GM06990 (cell line): ENCODE results near the gene CLEC2L.

Source experiments
- DNase-seq: peaks from one replicate; pipeline ENCODE4 v3.0.0-alpha.2; 2011; ENCODE audit not compliant: insufficient read length; ENCODE audit errors: extremely low read depth
- H3K27me3 ChIP-seq: replicated peaks from 2 replicates; pipeline ENCODE4 v1.6.0; 2011; ENCODE audit warnings: low read length; ENCODE audit not compliant: control insufficient read depth, insufficient read depth
- H3K36me3 ChIP-seq: 2 replicates; pipeline ENCODE4 v1.5.1; 2011; ENCODE audit warnings: low read length; ENCODE audit not compliant: control insufficient read depth, insufficient read depth
- H3K4me3 ChIP-seq: replicated peaks from 2 replicates; pipeline ENCODE4 v1.5.1; 2011; ENCODE audit warnings: low read depth, mild to moderate bottlenecking, control low read depth, low read length
- TF ChIP-seq, protein P1 (sequence below): IDR thresholded peaks from 2 replicates; pipeline ENCODE4 v1.5.1; 2011; ENCODE audit warnings: low read length, control low read depth, mild to moderate bottlenecking, inconsistent platforms; ENCODE audit not compliant: insufficient read depth, poor library complexity, severe bottlenecking

The CLEC2L gene

DNA sequence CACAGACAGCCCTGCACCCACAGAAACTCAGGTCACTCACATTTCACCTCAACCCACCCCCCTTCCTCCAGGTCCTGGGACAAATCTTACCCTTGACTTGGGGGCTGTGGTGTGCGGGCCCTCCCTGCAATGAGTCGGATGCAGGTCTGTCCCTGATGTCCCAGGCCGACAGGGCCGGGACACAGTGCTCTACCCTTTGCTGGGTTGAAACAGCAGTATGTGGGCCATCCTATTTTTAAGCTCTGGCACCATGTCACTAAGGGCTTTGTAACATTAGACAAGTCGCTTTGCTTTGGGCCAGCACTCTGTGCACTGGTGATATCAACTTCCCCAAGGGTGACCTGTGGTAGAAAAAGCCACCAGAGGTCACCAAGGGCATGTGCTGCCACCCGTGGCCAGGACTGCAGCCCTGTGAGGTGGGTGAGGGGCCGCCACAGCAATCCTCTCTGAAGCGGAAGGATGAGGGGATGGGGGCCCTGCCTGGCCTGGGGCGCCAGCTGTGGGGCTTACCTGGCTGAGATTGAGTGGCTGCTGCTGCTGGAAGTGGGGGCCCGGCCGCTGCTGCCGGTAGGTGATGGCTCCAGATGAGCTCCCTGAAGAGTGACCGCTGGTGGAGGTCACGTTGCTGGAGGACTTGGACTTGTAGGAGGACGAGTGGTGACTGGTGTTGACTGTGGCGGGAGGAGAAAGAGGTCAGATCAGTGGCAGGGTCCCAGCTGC is 51.3 kb downstream of the CLEC2L start:
- TF ChIP-seq, protein P1, sequence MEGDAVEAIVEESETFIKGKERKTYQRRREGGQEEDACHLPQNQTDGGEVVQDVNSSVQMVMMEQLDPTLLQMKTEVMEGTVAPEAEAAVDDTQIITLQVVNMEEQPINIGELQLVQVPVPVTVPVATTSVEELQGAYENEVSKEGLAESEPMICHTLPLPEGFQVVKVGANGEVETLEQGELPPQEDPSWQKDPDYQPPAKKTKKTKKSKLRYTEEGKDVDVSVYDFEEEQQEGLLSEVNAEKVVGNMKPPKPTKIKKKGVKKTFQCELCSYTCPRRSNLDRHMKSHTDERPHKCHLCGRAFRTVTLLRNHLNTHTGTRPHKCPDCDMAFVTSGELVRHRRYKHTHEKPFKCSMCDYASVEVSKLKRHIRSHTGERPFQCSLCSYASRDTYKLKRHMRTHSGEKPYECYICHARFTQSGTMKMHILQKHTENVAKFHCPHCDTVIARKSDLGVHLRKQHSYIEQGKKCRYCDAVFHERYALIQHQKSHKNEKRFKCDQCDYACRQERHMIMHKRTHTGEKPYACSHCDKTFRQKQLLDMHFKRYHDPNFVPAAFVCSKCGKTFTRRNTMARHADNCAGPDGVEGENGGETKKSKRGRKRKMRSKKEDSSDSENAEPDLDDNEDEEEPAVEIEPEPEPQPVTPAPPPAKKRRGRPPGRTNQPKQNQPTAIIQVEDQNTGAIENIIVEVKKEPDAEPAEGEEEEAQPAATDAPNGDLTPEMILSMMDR: no peak
- H3K36me3 ChIP-seq: peaks cover 26% of the 10 kb centered on the region

DNA sequence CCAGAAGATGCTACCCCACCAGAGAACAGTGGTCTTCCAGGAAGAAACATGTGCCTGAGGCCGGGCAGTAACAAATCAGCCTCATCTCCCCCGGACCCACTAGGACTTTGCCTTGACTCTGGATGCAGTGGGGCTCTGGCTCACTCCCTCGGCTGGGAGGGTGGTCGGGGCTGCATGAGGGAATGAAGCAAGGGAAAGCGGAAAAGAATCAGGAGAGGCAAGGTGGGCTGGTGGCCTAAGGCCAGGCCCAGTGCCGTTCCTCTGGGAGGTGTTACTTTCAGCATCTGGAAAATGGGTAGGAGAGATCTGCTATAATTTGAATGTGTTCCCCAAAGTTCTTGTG is 51.8 kb downstream of the CLEC2L start:
- peaks cover 28% of the 10 kb centered on the region for H3K36me3 ChIP-seq

More for the DNA sequence above, 51.3 kb downstream of the CLEC2L start:
- H3K27me3 ChIP-seq: no peaks in the 10 kb centered on the region
- H3K4me3 ChIP-seq: no peak overlapping the region
- DNase-seq: no peak

DNA sequence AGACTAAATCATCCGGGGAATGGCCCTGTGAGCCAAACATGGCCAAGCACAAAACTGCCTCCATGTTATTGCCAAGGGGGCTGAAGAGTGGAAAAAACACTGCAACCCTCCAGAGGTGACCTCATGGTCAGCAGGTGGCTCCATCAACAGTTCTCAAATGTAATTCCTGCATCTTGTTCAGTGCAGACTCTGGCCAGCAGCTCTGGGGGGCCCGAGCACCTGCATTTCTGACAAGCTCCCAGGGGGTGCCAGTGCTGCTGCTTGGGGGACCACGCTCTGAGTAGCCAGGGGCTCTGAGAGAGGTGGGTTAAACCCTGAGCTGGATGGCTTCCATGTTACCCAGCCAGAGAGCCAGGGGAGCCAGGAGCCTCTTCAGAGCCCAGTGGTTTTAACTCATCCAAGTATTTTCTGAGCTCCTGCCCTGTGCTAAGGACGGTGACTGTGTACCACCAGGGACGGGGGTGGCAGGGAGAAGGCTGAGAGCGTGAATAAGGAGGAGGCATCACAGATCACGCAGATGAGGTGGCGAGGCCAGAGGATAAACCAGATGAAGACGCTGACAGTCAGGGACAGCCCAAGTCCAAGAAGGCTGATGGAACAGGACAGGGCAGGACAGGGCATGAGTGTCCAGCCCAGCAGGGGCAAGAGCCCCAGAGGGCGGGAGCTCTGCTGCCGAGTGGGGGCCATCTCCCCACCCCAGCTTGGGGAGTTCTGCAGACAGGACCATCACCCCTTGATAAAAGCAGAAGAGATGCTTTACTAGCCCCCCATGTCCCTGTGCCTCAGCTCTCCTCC is 52.9 kb downstream of the CLEC2L start:
- H3K4me3 ChIP-seq: no peak overlapping the region
- H3K36me3 ChIP-seq: peaks cover 30% of the 10 kb centered on the region
- DNase-seq: no peak
- H3K27me3 ChIP-seq: no peaks in the 10 kb centered on the region
- TF ChIP-seq, protein P1: no peak

More for the DNA sequence above, 51.8 kb downstream of the CLEC2L start:
- TF ChIP-seq, protein P1: no peak
- no peak for DNase-seq
- H3K4me3 ChIP-seq: no peak overlapping the region
- H3K27me3 ChIP-seq: no peaks in the 10 kb centered on the region

DNA sequence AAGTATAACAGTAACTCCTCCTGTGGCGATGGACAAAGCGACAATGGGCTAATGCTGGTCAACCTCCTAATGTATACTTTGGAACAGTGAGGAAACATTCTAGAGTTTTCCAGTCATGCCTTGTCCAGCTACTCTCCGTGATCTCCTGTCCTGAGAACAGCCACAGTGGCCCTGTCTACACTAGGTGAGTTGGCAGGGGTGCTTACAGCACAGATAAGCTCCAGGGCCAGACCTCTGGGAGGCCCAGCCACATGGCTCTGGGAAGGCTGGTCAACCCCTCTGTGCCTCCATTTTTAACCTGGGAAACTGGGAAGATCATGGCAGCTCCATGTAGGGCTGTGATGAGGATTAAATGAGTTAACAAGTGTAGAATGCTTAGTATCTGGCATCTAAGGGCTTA is 57.0 kb downstream of the CLEC2L start:
- H3K27me3 ChIP-seq: no peaks in the 10 kb centered on the region
- H3K36me3 ChIP-seq: peaks cover 46% of the 10 kb centered on the region
- H3K4me3 ChIP-seq: no peak overlapping the region
- TF ChIP-seq, protein P1: no peak
- DNase-seq: no peak

DNA sequence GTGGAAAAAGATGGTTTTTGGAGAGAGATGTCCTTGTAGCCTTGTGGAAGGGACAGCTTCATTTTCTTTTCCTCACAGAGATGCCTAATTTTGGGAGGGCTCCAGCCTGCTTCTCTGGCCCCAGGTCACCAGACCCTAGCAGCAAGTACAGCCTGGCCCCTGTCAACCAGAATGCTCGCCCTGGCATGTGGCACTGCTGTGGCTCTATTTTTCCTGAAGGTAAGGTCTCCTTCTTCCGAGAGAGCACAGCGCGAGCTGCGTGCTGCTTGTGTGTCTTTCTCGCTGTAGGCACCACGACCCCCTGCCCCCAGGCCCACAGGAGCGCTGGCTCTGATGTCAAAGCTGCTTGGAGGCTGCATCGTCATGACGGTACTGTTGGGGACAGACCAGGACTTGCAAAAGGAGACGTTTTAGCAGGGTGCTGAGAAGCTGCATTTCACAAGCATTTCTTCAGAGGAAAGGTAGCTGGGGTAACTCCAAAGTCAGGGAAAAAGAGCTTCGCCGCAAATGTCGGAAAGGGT is 58.7 kb downstream of the CLEC2L start:
- Histone ChIP-seq H3K27me3 (no peaks in the 10 kb centered on the region), H3K36me3 (peaks cover 43% of the 10 kb centered on the region), H3K4me3 (no peak overlapping the region)
- TF ChIP-seq, protein P1: no peak
- no peak for DNase-seq
